ENCODE results near the gene MLANA. TPM values are rescaled to one million over a fixed set of nuclear protein-coding genes. Genes with fewer than 3 reads are reported as not detected.

Gene MLANA
- total and polyA plus RNA-seq, 2 donors (not counting 1 experiment from before 2014, with no cell fraction given): not detected

DNA sequence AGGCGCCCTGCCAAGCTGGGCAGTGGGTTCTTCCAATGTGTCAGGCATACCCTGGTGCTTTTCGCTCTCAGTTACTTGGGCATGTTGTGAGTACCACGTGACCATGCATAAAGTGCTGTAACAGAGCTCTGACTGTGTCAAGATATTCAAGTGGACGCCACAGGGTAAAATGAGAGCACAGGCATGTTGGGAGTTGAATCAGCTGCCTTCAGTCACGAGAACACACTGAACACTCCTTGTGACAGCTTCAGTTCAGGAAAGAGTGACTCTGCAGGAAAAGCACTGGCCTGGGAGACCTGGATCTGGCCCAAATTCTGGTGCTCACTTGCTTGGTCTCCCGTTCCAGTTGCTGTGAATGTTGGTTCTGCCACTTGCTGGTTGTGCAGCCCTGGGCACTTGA is 5.1 kb downstream of the MLANA start:
- TF ChIP-seq, protein P1, sequence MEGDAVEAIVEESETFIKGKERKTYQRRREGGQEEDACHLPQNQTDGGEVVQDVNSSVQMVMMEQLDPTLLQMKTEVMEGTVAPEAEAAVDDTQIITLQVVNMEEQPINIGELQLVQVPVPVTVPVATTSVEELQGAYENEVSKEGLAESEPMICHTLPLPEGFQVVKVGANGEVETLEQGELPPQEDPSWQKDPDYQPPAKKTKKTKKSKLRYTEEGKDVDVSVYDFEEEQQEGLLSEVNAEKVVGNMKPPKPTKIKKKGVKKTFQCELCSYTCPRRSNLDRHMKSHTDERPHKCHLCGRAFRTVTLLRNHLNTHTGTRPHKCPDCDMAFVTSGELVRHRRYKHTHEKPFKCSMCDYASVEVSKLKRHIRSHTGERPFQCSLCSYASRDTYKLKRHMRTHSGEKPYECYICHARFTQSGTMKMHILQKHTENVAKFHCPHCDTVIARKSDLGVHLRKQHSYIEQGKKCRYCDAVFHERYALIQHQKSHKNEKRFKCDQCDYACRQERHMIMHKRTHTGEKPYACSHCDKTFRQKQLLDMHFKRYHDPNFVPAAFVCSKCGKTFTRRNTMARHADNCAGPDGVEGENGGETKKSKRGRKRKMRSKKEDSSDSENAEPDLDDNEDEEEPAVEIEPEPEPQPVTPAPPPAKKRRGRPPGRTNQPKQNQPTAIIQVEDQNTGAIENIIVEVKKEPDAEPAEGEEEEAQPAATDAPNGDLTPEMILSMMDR (conservative IDR thresholded peaks at IDR 0.05 in 1 of 2, IDR thresholded peaks at IDR 0.05 in 1 of 2; ENCODE audit: low read depth in 1 of 2, low read length in 2 of 2): no peak
- no peak for TF ChIP-seq EZH2 (IDR thresholded peaks at IDR 0.05; ENCODE audit: low read length, missing control alignments)
- Histone ChIP-seq H3K79me2 (ENCODE audit: control insufficient read depth, insufficient read depth, low read length) (no peaks in the 10 kb centered on the region), H4K20me1 (ENCODE audit: control insufficient read depth, extremely low read depth, insufficient read depth, low read length) (no peaks in the 10 kb centered on the region), H3K27ac (ENCODE audit: insufficient read depth, low read length) (no peak overlapping the region), H3K36me3 (ENCODE audit: control insufficient read depth, insufficient read depth, low read length) (no peaks in the 10 kb centered on the region), H3K4me1 (ENCODE audit: control insufficient read depth, extremely low read depth, insufficient read depth, low read length) (no peaks in the 10 kb centered on the region), H2AFZ (ENCODE audit: low read length) (no peak overlapping the region), H3K9ac (ENCODE audit: insufficient read depth, low read length) (no peak overlapping the region), H3K4me2 (ENCODE audit: extremely low read depth, insufficient read depth, low read length) (no peak overlapping the region), H3K9me3 (ENCODE audit: control insufficient read depth, insufficient read depth, low read depth, low read length) (no peaks in the 10 kb centered on the region), H3K4me3 (replicated peaks in 1 of 4; ENCODE audit: control extremely low read depth in 1 of 4, insufficient read depth in 1 of 4, low read depth in 3 of 4, low read length in 4 of 4) (no peak overlapping the region), H3K27me3 (ENCODE audit: control insufficient read depth, insufficient read depth, low read length) (no peaks in the 10 kb centered on the region)
- no peak for DNase-seq (ENCODE audit: low read depth in 2 of 2)

DNA sequence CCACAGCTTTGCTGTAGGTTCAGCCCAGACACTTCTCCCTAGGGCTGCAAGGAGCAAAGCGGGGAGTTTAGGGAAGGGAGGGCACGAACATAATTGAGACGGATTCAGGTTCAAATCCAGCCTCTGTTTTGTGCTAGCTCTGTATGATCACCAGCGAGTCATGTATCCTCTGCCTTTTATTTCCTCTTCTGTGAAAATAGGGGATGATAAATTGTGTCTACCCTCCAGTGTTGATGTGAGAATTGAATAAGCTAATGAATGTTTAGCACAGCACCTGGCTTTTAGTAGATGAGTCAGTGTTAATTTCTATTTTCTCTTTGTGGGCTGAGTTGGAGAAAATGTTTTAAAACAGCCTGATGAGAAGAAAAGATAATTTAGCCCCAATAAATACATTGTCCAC is 6.2 kb downstream of the MLANA start:
- H3K79me2 ChIP-seq (ENCODE audit: control insufficient read depth, insufficient read depth, low read length): no peaks in the 10 kb centered on the region
- H3K4me3 ChIP-seq (replicated peaks in 1 of 4; ENCODE audit: control extremely low read depth in 1 of 4, insufficient read depth in 1 of 4, low read depth in 3 of 4, low read length in 4 of 4): no peak overlapping the region
- no peaks in the 10 kb centered on the region for H4K20me1 ChIP-seq (ENCODE audit: control insufficient read depth, extremely low read depth, insufficient read depth, low read length)
- no peak overlapping the region for H3K27ac ChIP-seq (ENCODE audit: insufficient read depth, low read length)
- no peak overlapping the region for H2AFZ ChIP-seq (ENCODE audit: low read length)
- no peak overlapping the region for H3K9ac ChIP-seq (ENCODE audit: insufficient read depth, low read length)
- H3K4me1 ChIP-seq (ENCODE audit: control insufficient read depth, extremely low read depth, insufficient read depth, low read length): no peaks in the 10 kb centered on the region
- TF ChIP-seq, protein P1 (conservative IDR thresholded peaks at IDR 0.05 in 1 of 2, IDR thresholded peaks at IDR 0.05 in 1 of 2; ENCODE audit: low read depth in 1 of 2, low read length in 2 of 2): no peak
- TF ChIP-seq EZH2 (IDR thresholded peaks at IDR 0.05; ENCODE audit: low read length, missing control alignments): no peak
- H3K4me2 ChIP-seq (ENCODE audit: extremely low read depth, insufficient read depth, low read length): no peak overlapping the region
- no peak for DNase-seq (ENCODE audit: low read depth in 2 of 2)
- H3K9me3 ChIP-seq (ENCODE audit: control insufficient read depth, insufficient read depth, low read depth, low read length): no peaks in the 10 kb centered on the region
- H3K36me3 ChIP-seq (ENCODE audit: control insufficient read depth, insufficient read depth, low read length): no peaks in the 10 kb centered on the region
- no peaks in the 10 kb centered on the region for H3K27me3 ChIP-seq (ENCODE audit: control insufficient read depth, insufficient read depth, low read length)

DNA sequence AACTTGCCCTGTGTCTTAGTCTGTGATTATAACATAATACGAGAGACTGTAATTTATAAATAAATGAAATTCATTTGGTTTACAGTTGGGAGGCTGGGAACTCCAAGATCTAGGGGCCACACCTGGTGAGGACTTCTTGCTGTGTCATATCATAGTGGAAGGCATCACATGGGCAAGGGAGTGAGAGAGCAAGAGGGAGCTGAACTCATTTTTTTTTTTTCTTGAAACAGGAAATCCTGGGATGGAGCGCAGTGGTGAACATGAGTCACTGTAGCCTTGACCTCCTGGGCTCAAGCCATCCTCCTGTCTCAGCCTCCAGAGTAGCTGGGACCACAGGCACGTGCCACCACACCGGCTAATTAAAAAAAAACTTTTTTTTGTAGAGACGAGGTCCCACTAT is 7.2 kb downstream of the MLANA start:
- no peaks in the 10 kb centered on the region for H3K36me3 ChIP-seq (ENCODE audit: control insufficient read depth, insufficient read depth, low read length)
- H3K4me1 ChIP-seq (ENCODE audit: control insufficient read depth, extremely low read depth, insufficient read depth, low read length): no peaks in the 10 kb centered on the region
- H4K20me1 ChIP-seq (ENCODE audit: control insufficient read depth, extremely low read depth, insufficient read depth, low read length): no peaks in the 10 kb centered on the region
- H3K79me2 ChIP-seq (ENCODE audit: control insufficient read depth, insufficient read depth, low read length): no peaks in the 10 kb centered on the region
- no peak overlapping the region for H2AFZ ChIP-seq (ENCODE audit: low read length)
- H3K4me2 ChIP-seq (ENCODE audit: extremely low read depth, insufficient read depth, low read length): no peak overlapping the region
- no peak overlapping the region for H3K27ac ChIP-seq (ENCODE audit: insufficient read depth, low read length)
- TF ChIP-seq EZH2 (IDR thresholded peaks at IDR 0.05; ENCODE audit: low read length, missing control alignments): no peak
- TF ChIP-seq, protein P1 (conservative IDR thresholded peaks at IDR 0.05 in 1 of 2, IDR thresholded peaks at IDR 0.05 in 1 of 2; ENCODE audit: low read depth in 1 of 2, low read length in 2 of 2): no peak
- DNase-seq (ENCODE audit: low read depth in 2 of 2): no peak
- no peak overlapping the region for H3K4me3 ChIP-seq (replicated peaks in 1 of 4; ENCODE audit: control extremely low read depth in 1 of 4, insufficient read depth in 1 of 4, low read depth in 3 of 4, low read length in 4 of 4)
- no peaks in the 10 kb centered on the region for H3K9me3 ChIP-seq (ENCODE audit: control insufficient read depth, insufficient read depth, low read depth, low read length)
- no peak overlapping the region for H3K9ac ChIP-seq (ENCODE audit: insufficient read depth, low read length)
- no peaks in the 10 kb centered on the region for H3K27me3 ChIP-seq (ENCODE audit: control insufficient read depth, insufficient read depth, low read length)

Data from fibroblast of lung (primary cell).